Karpas-422 (cell line): ENCODE results near the gene LGALS1. TPM values are rescaled to one million over a fixed set of nuclear protein-coding genes. Genes with fewer than 3 reads are reported as not detected.

Experiments
- DNase-seq: peaks from one replicate; pipeline ENCODE4 v3.0.0-alpha.2; 2015
- H2AFZ ChIP-seq: fragments of 200-600 bp; sonication (generic); 2 replicates; pipeline ENCODE4 v1.6.1; 2014; ENCODE audit warnings: antibody characterized with exemption, low read length, mixed read lengths
- H3K27ac ChIP-seq: fragments of 200-600 bp; sonication (generic); 2 replicates; pipeline ENCODE4 v1.5.1; 2014; ENCODE audit warnings: mild to moderate bottlenecking, low read length, moderate library complexity
- H3K27me3 ChIP-seq: fragments of 200-600 bp; sonication (generic); 2 replicates; pipeline ENCODE4 v1.6.1; 2014; ENCODE audit warnings: low read length, mixed read lengths
- H3K36me3 ChIP-seq: fragments of 200-600 bp; sonication (generic); 2 replicates; pipeline ENCODE4 v1.6.1; 2014; ENCODE audit warnings: low read length, mixed read lengths; ENCODE audit not compliant: insufficient read depth
- H3K4me1 ChIP-seq: fragments of 200-600 bp; sonication (generic); 2 replicates; pipeline ENCODE4 v1.6.1; 2014; ENCODE audit warnings: mild to moderate bottlenecking, low read length, mixed read lengths
- H3K4me2 ChIP-seq: fragments of 200-600 bp; sonication (generic); 2 replicates; pipeline ENCODE4 v1.6.1; 2014; ENCODE audit warnings: low read length, low read depth, mild to moderate bottlenecking; ENCODE audit not compliant: poor library complexity, severe bottlenecking
- H3K4me3 ChIP-seq: fragments of 200-600 bp; sonication (generic); 2 replicates; pipeline ENCODE4 v1.5.1; 2014; ENCODE audit warnings: mild to moderate bottlenecking, antibody characterized with exemption, low read length, mixed read lengths
- H3K79me2 ChIP-seq: fragments of 200-600 bp; sonication (generic); 2 replicates; pipeline ENCODE4 v1.6.1; 2014; ENCODE audit warnings: mild to moderate bottlenecking, low read length, mixed read lengths
- H3K9ac ChIP-seq: fragments of 200-600 bp; sonication (generic); 2 replicates; pipeline ENCODE4 v1.6.0; 2014; ENCODE audit warnings: low read length
- H3K9me2 ChIP-seq: fragments of 200-600 bp; sonication (generic), shearing (Covaris generic); replicated peaks from 2 replicates; pipeline ENCODE4 v1.6.0; 2014; ENCODE audit warnings: mild to moderate bottlenecking, low read length, moderate library complexity; ENCODE audit not compliant: insufficient read depth
- H3K9me3 ChIP-seq: fragments of 300-700, 200-600 bp; sonication (generic); 2 replicates; pipeline ENCODE4 v1.6.1; 2014; ENCODE audit warnings: low read length, mixed read lengths
- H4K20me1 ChIP-seq: fragments of 200-600 bp; sonication (generic); 2 replicates; pipeline ENCODE4 v1.6.1; 2014; ENCODE audit warnings: mild to moderate bottlenecking, antibody characterized with exemption, low read length, low read depth; ENCODE audit not compliant: insufficient read depth
- total RNA-seq: library from RNA; depleted of rRNA; stranded (reverse); fragments of >200 nt; shearing (Covaris generic); gene quantifications from 2 replicates; pipeline ENCODE4 v1.2.3, GENCODE V29; 2014; ENCODE audit warnings: low replicate concordance; rRNA removed

The LGALS1 gene
- total RNA-seq = 288 and 308 TPM in 2 replicates

DNA sequence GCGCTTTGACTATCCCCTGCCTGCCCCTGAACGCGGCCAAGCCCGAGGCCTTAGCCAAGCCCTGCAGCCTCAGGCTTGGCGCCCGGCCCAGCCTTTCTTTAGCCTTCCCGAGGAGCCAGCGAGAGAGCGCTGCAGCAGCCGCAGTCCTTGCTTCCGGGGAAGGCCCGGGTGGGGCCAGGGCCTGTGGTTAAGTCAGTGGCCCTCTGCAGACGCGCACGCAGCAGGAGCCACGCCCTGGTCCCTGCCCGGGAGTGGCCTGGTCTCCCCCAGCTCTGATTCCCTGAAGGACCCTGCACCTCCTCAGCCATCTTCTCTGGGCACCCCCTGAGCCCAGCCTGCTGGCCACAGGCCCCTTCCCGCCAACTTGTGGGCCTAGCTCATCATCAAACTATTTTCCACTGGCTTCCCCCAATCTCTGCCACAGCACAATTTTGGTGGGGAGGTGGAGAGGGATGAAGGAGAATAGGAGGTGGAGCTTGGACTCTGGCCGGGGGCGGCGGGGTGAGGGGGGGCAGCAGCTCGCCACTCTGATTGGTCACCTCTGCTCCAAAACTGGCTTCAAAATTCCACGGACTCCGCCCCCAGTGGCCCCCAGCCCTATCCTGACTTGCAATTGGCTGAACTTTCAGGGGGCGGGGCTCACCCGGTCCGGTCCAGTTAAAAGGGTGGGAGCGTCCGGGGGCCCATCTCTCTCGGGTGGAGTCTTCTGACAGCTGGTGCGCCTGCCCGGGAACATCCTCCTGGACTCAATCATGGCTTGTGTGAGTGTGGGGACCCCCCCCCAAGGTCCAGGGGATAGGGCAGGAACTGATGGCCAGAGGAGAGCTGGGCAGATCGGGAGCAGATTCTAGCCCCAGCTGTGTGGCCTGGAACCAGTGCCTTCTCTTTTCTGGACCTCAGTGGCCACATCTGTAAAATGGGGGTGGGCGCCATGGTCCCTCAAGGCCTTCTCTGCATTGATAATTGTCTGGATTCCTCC is at the start of gene LGALS1:
Gene LGALS1 (plus strand): TSS at position 686 of the 979 bp plus-strand sequence. CDS start 67 bp downstream, at position 753.
- H3K9me2 ChIP-seq = no peaks in the 10 kb centered on the region
- H3K4me3 ChIP-seq = peak within 1 kb of the TSS; percentile 69
- no peaks in the 10 kb centered on the region for H3K9me3 ChIP-seq
- peak within 1 kb of the TSS; percentile 86 for H3K4me2 ChIP-seq
- H3K79me2 ChIP-seq = no peaks in the 10 kb centered on the region
- peaks cover 34% of the 10 kb centered on the region for H3K4me1 ChIP-seq
- peak within 1 kb of the TSS; percentile 52; the same call in 1 of the 2 replicates for H2AFZ ChIP-seq
- peak within 1 kb of the TSS; percentile 75 for H3K9ac ChIP-seq
- no peaks in the 10 kb centered on the region for H3K27me3 ChIP-seq
- no peaks in the 10 kb centered on the region for H3K36me3 ChIP-seq
- no peaks in the 10 kb centered on the region for H4K20me1 ChIP-seq
- H3K27ac ChIP-seq = peak within 1 kb of the TSS; percentile 85
- peak; percentile 87 for DNase-seq

DNA sequence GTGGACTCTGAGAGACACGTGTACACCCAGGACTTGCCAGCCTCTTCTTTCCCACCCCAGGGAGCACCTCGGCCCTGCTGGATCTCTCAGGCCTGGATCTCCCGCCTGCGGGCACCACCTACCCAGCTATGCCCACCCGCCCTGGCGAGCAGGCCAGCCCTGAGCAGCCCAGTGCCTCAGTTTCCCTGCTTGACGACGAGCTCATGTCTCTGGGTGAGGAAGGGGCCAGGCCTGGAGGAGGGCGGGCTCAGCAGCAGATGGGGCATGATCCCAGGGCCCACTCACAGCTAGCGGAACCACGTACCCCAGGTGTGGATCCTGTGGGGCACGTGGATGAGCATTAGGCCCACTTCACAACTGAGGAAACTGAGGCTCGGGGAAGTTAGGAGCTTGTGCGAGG is 49.7 kb upstream of the LGALS1 start:
- peaks cover 5% of the 10 kb centered on the region; the same call in 1 of the 2 replicates for H3K36me3 ChIP-seq
- H3K4me2 ChIP-seq = no peak overlapping the region
- H3K4me1 ChIP-seq = peaks cover 4% of the 10 kb centered on the region

DNA sequence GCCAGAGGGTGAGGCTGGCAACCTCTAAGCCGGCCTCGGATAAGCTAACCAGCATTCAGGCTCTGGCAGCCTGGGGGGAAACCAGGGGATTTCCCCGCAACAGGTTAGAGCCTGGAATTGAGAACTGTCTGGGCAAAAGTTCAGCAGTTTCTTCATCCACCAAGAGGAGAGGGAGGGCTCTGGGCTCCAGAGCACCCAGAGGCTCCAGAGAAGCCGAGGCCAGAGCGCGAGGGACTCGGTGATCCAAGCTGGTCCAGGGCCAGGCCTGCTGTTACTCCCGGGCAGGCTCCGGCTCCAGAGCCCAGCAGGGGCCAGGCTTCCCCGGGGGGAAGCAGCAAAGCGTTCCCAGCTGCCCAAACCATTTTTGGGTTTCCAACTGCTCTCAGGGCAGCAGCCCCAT is 49.3 kb upstream of the LGALS1 start:
- Histone ChIP-seq H3K4me3 (no peak overlapping the region), H3K27me3 (no peaks in the 10 kb centered on the region), H3K27ac (no peak overlapping the region), H3K4me1 (peaks cover 4% of the 10 kb centered on the region), H3K9me2 (no peaks in the 10 kb centered on the region), H3K9me3 (no peaks in the 10 kb centered on the region), H2AFZ (no peak overlapping the region), H3K36me3 (peaks cover 5% of the 10 kb centered on the region; the same call in 1 of the 2 replicates), H3K4me2 (no peak overlapping the region), H3K9ac (no peak overlapping the region), H3K79me2 (no peaks in the 10 kb centered on the region), H4K20me1 (0 out of 2 replicates have a peak, but pooled peaks cover 4% of the 10 kb centered on the region)
- DNase-seq = no peak

More for the DNA sequence above, 49.7 kb upstream of the LGALS1 start:
- H3K79me2 ChIP-seq = no peaks in the 10 kb centered on the region
- no peaks in the 10 kb centered on the region for H3K9me2 ChIP-seq
- no peak overlapping the region for H3K27ac ChIP-seq
- H3K27me3 ChIP-seq = no peaks in the 10 kb centered on the region
- no peak overlapping the region for H2AFZ ChIP-seq
- no peak for DNase-seq
- H3K9me3 ChIP-seq = no peaks in the 10 kb centered on the region
- H4K20me1 ChIP-seq = 0 out of 2 replicates have a peak, but pooled peaks cover 4% of the 10 kb centered on the region
- H3K4me3 ChIP-seq = no peak overlapping the region
- H3K9ac ChIP-seq = no peak overlapping the region

DNA sequence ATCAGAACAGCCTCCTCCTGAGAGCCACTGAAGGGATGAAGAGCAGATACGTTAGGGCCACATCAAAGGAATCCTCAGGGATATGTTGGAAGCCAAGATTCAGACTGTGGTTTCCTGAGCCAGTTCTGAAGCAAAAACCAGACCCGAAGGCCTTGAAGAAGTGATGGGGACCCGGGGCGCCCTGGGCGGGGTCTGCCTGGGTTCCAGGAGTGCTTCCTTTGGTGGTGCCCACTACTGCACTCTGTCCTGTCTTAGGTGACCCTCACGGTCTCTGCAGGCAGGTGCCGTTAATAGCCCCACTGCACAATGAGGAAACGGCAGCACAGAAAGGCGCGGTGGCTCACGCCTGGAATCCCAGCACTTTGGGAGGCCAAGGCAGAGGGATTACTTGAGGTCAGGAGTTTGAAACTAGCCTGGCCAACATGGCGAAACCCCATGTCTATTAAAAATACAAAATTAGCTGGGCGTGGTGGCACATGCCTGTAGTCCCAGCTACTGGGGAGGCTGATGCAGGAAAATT is 48.8 kb upstream of the LGALS1 start:
- peaks cover 4% of the 10 kb centered on the region for H3K4me1 ChIP-seq
- no peak overlapping the region for H3K27ac ChIP-seq
- H3K36me3 ChIP-seq = peaks cover 8% of the 10 kb centered on the region; the same call in 1 of the 2 replicates
- H3K4me2 ChIP-seq = no peak overlapping the region
- DNase-seq = no peak
- H3K9me3 ChIP-seq = no peaks in the 10 kb centered on the region
- no peaks in the 10 kb centered on the region for H3K27me3 ChIP-seq
- no peak overlapping the region for H3K9ac ChIP-seq
- no peaks in the 10 kb centered on the region for H3K79me2 ChIP-seq
- 0 out of 2 replicates have a peak, but pooled peaks cover 4% of the 10 kb centered on the region for H4K20me1 ChIP-seq
- H2AFZ ChIP-seq = no peak overlapping the region
- H3K4me3 ChIP-seq = no peak overlapping the region
- no peaks in the 10 kb centered on the region for H3K9me2 ChIP-seq

DNA sequence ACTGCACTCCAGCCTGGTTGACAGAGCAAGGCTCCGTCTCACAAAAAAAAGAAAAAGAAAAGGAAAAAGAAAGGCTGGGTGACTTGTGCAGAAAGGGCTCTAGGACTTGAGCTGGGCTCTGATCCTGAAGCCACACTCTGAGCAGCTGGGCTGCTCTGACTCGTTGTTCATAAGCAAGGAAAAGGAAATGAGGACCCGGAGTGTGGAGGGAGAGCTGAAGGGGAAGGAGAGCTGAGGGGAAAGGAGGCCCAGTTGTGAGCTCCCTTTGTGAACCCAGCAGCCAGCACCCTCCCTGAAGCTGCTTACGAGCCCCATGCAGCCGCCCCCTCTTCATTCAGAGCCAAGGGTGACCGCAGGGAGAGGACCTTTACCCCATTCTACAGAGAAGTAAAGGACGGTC is 48.3 kb upstream of the LGALS1 start:
- H3K27me3 ChIP-seq = no peaks in the 10 kb centered on the region
- H3K36me3 ChIP-seq = peaks cover 10% of the 10 kb centered on the region; the same call in 1 of the 2 replicates
- no peak overlapping the region for H3K4me2 ChIP-seq
- H3K4me1 ChIP-seq = peaks cover 7% of the 10 kb centered on the region
- 0 out of 2 replicates have a peak, but pooled peaks cover 4% of the 10 kb centered on the region for H4K20me1 ChIP-seq
- DNase-seq = no peak
- H3K9me2 ChIP-seq = no peaks in the 10 kb centered on the region
- no peak overlapping the region for H2AFZ ChIP-seq
- no peaks in the 10 kb centered on the region for H3K79me2 ChIP-seq
- no peak overlapping the region for H3K4me3 ChIP-seq
- H3K9me3 ChIP-seq = no peaks in the 10 kb centered on the region
- no peak overlapping the region for H3K9ac ChIP-seq
- no peak overlapping the region for H3K27ac ChIP-seq

DNA sequence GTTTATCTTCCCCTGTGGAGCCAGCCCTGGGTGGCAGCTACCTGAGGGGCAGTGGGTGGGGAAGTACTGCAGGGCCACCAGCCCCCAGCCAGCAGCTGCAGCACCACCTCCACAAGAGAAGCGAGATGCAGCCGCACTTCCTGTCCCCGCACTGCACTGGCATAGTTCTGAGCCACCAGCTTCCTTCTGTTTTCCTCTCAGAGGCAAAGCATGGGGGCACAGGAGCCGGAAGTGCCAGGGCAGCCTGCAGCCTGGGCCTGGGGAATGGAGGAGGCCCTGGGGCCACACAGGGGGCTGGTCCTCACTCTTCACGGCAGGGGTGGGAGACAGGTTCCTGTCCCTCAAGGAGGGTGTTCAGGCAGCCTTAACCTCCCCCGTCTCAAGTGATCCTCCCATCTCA is 47.9 kb upstream of the LGALS1 start:
- Histone ChIP-seq H2AFZ (no peak overlapping the region), H3K9ac (no peak overlapping the region), H3K4me1 (peaks cover 11% of the 10 kb centered on the region), H3K4me3 (no peak overlapping the region), H4K20me1 (0 out of 2 replicates have a peak, but pooled peaks cover 4% of the 10 kb centered on the region), H3K9me2 (no peaks in the 10 kb centered on the region), H3K27me3 (no peaks in the 10 kb centered on the region), H3K27ac (no peak overlapping the region), H3K4me2 (no peak overlapping the region), H3K9me3 (no peaks in the 10 kb centered on the region), H3K36me3 (peaks cover 10% of the 10 kb centered on the region; the same call in 1 of the 2 replicates), H3K79me2 (no peaks in the 10 kb centered on the region)
- DNase-seq = no peak

DNA sequence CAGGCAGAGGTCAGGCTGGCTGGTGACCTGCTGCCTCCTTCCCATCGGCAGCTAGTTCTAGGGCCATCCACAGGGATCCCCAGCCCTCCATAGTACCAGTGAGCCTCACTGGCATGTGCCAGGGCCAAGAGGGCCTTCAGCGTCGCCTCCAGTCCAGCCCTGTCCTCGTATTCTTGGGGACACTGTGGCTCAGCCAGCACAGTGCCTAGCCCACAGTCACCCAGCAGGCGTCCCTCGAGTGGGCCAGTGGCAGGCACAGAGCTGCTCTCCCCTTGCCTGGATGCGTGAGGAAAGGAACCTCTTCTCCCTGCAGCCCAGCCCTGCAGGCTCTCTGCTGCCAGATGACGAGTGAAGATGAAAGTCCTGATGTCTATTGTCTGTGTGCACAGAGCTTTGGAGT is 46.6 kb upstream of the LGALS1 start:
- H3K9me3 ChIP-seq = no peaks in the 10 kb centered on the region
- H3K27me3 ChIP-seq = no peaks in the 10 kb centered on the region
- no peaks in the 10 kb centered on the region for H4K20me1 ChIP-seq
- no peak overlapping the region for H2AFZ ChIP-seq
- H3K4me1 ChIP-seq = peaks cover 21% of the 10 kb centered on the region
- no peak overlapping the region for H3K27ac ChIP-seq
- no peak for DNase-seq
- H3K9me2 ChIP-seq = no peaks in the 10 kb centered on the region
- H3K4me2 ChIP-seq = no peak overlapping the region
- peaks cover 8% of the 10 kb centered on the region; the same call in 1 of the 2 replicates for H3K36me3 ChIP-seq
- no peak overlapping the region for H3K9ac ChIP-seq
- no peaks in the 10 kb centered on the region for H3K79me2 ChIP-seq
- no peak overlapping the region for H3K4me3 ChIP-seq

DNA sequence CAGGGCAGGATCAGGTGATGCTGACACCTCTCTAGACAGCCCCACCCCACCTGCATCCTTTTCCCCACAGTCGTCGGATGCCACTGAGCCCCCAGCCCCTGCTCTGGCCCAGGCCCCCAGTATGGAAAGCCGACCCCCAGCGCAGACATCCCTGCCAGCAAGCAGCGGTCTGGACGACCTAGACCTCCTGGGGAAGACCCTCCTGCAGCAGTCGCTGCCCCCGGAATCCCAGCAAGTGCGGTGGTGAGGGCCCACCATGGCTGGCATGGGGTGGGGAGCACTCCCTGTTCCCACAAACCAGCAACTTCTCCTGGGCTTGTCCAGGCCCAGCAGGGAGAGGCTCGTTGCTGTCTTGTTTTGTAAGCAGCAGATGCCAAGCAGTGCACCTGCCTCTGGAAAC is 45.5 kb upstream of the LGALS1 start:
- no peaks in the 10 kb centered on the region for H3K9me3 ChIP-seq
- H3K79me2 ChIP-seq = no peaks in the 10 kb centered on the region
- H3K9me2 ChIP-seq = no peaks in the 10 kb centered on the region
- no peak overlapping the region for H3K9ac ChIP-seq
- no peaks in the 10 kb centered on the region for H4K20me1 ChIP-seq
- no peak overlapping the region for H3K4me3 ChIP-seq
- no peak for DNase-seq
- no peaks in the 10 kb centered on the region for H3K27me3 ChIP-seq
- no peak overlapping the region for H3K27ac ChIP-seq
- peaks cover 5% of the 10 kb centered on the region; the same call in 1 of the 2 replicates for H3K36me3 ChIP-seq
- H2AFZ ChIP-seq = no peak overlapping the region
- H3K4me2 ChIP-seq = no peak overlapping the region
- peaks cover 31% of the 10 kb centered on the region for H3K4me1 ChIP-seq
